Astrocyte of the spinal cord (primary cell): Measurements from ENCODE around the gene SMIM28.

ENCODE experiments used
- DNase-seq: peaks from one replicate; pipeline ENCODE4 v3.0.0; 2011; ENCODE audit warnings: low read depth, low spot score
- H3K4me3 ChIP-seq: 2 replicates; pipeline ENCODE4 v1.5.1; 2011; ENCODE audit warnings: low read depth, mild to moderate bottlenecking, low read length, moderate library complexity
- in situ Hi-C: cut with HindIII; loops from 2 replicates; pipeline ENCODE4 v1.10.0; 2017; ENCODE audit warnings: low sequenced_read_pairs
- TF ChIP-seq, protein P1 (sequence below): IDR thresholded peaks from 2 replicates; pipeline ENCODE4 v1.5.1; 2012; ENCODE audit warnings: low read depth, mild to moderate bottlenecking, low read length, inconsistent platforms

The SMIM28 gene

GRCh38 chr6:138432063-138432356 is 54.3 kb downstream of the SMIM28 start:
- no peak for DNase-seq
- TF ChIP-seq, protein P1, sequence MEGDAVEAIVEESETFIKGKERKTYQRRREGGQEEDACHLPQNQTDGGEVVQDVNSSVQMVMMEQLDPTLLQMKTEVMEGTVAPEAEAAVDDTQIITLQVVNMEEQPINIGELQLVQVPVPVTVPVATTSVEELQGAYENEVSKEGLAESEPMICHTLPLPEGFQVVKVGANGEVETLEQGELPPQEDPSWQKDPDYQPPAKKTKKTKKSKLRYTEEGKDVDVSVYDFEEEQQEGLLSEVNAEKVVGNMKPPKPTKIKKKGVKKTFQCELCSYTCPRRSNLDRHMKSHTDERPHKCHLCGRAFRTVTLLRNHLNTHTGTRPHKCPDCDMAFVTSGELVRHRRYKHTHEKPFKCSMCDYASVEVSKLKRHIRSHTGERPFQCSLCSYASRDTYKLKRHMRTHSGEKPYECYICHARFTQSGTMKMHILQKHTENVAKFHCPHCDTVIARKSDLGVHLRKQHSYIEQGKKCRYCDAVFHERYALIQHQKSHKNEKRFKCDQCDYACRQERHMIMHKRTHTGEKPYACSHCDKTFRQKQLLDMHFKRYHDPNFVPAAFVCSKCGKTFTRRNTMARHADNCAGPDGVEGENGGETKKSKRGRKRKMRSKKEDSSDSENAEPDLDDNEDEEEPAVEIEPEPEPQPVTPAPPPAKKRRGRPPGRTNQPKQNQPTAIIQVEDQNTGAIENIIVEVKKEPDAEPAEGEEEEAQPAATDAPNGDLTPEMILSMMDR, result no peak
- no peak overlapping the region for H3K4me3 ChIP-seq
- in situ Hi-C loops, result no loop called here
